Mucosa of descending colon (tissue), 3 donors: ENCODE measurements around the gene UBA52. TPM values are rescaled to one million over a fixed set of nuclear protein-coding genes. Genes with fewer than 3 reads are reported as not detected.

ENCODE experiments used
- ATAC-seq: fragments of 200-7000 bp; cut with Tn5 transposase; one replicate; pipeline ENCODE4 v1.9.1; 2020; ENCODE audit warnings: mild to moderate bottlenecking, moderate library complexity
- DNase-seq, 3 donors: peaks; one replicate each; pipeline ENCODE4 v3.0.0-alpha.2; 2020
- H3K36me3 ChIP-seq: fragments of 200-600 bp; one replicate; pipeline ENCODE4 v1.8.0; 2021; ENCODE audit warnings: low read depth, mild to moderate bottlenecking
- H3K4me1 ChIP-seq: fragments of 200-600 bp; one replicate; pipeline ENCODE4 v1.8.0; 2021; ENCODE audit warnings: low read depth, mild to moderate bottlenecking
- H3K4me3 ChIP-seq: fragments of 200-600 bp; one replicate; pipeline ENCODE4 v1.8.0; 2021; ENCODE audit warnings: mild to moderate bottlenecking
- H3K9me3 ChIP-seq: fragments of 200-600 bp; one replicate; pipeline ENCODE4 v1.8.0; 2021; ENCODE audit warnings: mild to moderate bottlenecking
- CTCF ChIP-seq: fragments of 200-600 bp; IDR thresholded peaks from one replicate; pipeline ENCODE4 v1.8.0; 2022; ENCODE audit warnings: antibody characterized with exemption, mild to moderate bottlenecking
- intact Hi-C, 2 donors: fragments of 100-400 bp; cut with DNase I in 1 of 2; cut with micrococcal nuclease in 1 of 2; formaldehyde crosslinking; loops; one replicate each; pipeline versions ENCODE4 v1.11.0 to v1.11.1; 2022; cut with DNase I, micrococcal nuclease
- total RNA-seq, 3 donors: library from RNA; stranded (reverse); fragmentation: NEBNext Ultra II Directional in 2 of 3; extraction: Animal tissue kit (Norgen Biotek cat#: 25700) in 2 of 3; gene quantifications; one replicate each; pipeline versions ENCODE4 v1.2.1 to v1.2.4, GENCODE V29; 2021 to 2023
- donor health status: DM: no; HTN: no; CAD: no; lungs with moderate emphysema.
- donor health status: DM: no; HTN: no; CAD: no.
- donor health status: DM: no; HTN: yes; CAD: no.

Gene UBA52
- total RNA-seq, 3 donors from 2014 or later, result 771 to 910 (median 811) TPM

- H3K9me3 ChIP-seq, result no peaks in the 10 kb centered on the region
- peaks cover 26% of the 10 kb centered on the region for H3K4me1 ChIP-seq
- no peaks in the 10 kb centered on the region for H3K36me3 ChIP-seq
- TF ChIP-seq CTCF, result no peak
- no peak overlapping the region for H3K4me3 ChIP-seq
- ATAC-seq (no peak), DNase-seq (no peak)
- intact Hi-C loops, result no loop called here
These were observed 40.6 kb downstream of the UBA52 start for GRCh38 chr19:18612051-18612771.

- H3K4me3 ChIP-seq, result no peak within 1 kb of the TSS
- H3K4me1 ChIP-seq, result peaks cover 22% of the 10 kb centered on the region
- TF ChIP-seq CTCF, result no peak
- H3K9me3 ChIP-seq, result no peaks in the 10 kb centered on the region
- intact Hi-C loops, result no loop called here
- H3K36me3 ChIP-seq, result no peaks in the 10 kb centered on the region
- ATAC-seq (peak; percentile 17), DNase-seq (no peak)
These were observed 41.3 kb downstream of the UBA52 start, which contains the start of gene TMEM59L for GRCh38 chr19:18612772-18613588. TSS of gene TMEM59L (plus strand) at chr19:18612870. CDS start at chr19:18612959, 89 bp downstream.

GRCh38 chr19:18613589-18614234 lies 42.1 kb downstream of the UBA52 start:
- ATAC-seq (no peak), DNase-seq (no peak)
- Histone ChIP-seq H3K36me3 (no peaks in the 10 kb centered on the region), H3K4me3 (no peak overlapping the region), H3K4me1 (peaks cover 22% of the 10 kb centered on the region), H3K9me3 (no peaks in the 10 kb centered on the region)
- TF ChIP-seq CTCF, result no peak
- intact Hi-C loops, result no loop called here

GRCh38 chr19:18616023-18616422 lies 44.4 kb downstream of the UBA52 start:
- intact Hi-C loops, result no loop called here
- DNase-seq (no peak), ATAC-seq (no peak)
- Histone ChIP-seq H3K4me1 (peaks cover 19% of the 10 kb centered on the region), H3K9me3 (no peaks in the 10 kb centered on the region), H3K4me3 (no peak overlapping the region), H3K36me3 (no peaks in the 10 kb centered on the region)
- TF ChIP-seq CTCF, result no peak

- DNase-seq (no peak), ATAC-seq (no peak)
- intact Hi-C loops, result no loop called here
- H3K9me3 ChIP-seq, result no peaks in the 10 kb centered on the region
- no peak overlapping the region for H3K4me3 ChIP-seq
- peaks cover 5% of the 10 kb centered on the region for H3K4me1 ChIP-seq
- no peak for TF ChIP-seq CTCF
- H3K36me3 ChIP-seq, result no peaks in the 10 kb centered on the region
These were observed 45.9 kb downstream of the UBA52 start for GRCh38 chr19:18617562-18617961.
